ENCODE data around the gene SLIT3.

The SLIT3 gene

DNA sequence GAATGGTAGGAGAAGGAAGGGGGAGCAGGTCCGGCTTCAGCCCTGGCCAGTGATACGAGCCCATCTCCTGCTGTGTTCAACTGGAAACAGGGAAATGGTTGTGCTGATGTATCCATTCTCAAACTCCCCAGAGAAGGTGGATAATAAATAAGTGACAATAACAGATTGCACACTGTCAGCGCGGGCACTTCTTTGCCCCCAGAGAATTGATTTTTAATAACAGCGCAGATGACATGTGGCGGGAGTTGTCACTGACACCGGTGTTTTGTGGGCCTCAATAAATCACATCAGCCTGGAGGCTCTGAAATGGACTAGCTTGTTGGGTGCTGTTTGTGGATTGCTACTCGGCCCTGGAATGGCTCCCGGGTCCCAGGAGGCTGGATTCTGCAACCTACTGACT lies 580.4 kb downstream of the SLIT3 start:
- no peak for DNase-seq

DNA sequence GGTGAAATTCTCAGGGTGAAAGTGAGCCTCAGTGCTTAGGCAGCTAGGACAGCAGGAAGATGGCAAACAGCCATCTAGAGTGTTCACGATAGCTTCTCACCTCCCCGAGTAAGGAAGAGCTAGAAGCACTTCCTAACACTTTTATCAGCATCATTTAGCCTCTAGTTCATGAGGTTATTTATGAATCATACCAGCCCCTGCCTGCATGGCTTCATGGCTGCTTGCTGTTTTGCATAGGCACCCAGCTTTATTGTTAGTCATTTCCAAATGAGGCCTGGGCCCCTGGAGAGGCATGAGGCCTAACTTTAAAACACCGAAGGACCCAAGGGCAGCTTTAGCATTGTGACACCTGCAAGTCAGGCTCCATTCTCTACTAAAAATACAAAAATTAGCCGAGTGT lies 586.9 kb downstream of the SLIT3 start:
- no peak for DNase-seq

DNA sequence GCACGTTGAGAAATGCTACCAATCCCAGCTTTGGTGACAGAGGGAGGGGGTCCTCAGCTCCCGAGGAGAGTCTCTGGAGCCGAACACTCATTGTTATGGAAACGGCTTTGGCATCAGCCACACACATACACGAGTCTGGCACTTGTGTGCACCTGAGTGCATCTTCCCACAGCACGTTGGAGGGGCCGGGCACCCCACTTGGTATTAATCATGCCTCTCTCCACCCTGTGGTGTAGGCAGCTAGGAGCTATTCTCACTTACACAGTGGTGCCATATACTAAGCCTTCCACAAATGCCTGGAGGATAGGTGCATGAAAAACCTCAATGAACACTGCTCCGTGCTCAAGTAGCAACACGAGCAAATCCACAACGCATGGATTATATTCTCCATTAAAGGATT lies 587.9 kb downstream of the SLIT3 start:
- no peak for DNase-seq

DNA sequence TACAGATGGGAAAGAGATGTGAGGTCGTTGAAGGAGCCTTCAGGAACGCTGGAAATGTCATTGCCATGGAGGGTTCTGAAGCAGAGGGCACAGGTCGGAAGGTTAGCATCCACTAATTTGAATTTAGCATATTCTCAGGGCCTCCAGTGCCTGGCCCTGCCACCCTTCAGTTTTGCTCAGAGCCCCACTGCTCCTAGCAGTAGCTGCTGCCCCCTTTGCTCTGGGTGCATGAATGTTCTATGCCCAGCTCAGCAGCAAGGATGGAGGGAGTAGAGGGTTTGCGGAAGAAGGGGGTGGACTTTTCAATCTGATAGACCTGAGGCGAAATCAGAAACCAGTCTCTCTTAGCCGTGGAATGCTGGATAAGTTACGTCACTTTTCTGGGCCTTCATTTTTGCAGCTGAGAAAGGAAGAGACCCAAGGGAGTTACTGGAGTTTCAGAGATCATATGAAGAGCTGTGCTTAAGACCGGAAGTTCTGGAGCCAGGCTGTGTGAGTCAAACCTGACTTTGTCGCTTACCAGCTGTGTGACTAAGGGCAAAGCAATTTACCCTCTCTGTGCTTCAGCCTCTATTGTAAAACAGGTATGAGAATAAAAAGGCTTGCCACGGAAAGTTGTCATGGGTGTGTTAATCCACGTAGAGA lies 588.5 kb downstream of the SLIT3 start:
- DNase-seq: no peak

DNA sequence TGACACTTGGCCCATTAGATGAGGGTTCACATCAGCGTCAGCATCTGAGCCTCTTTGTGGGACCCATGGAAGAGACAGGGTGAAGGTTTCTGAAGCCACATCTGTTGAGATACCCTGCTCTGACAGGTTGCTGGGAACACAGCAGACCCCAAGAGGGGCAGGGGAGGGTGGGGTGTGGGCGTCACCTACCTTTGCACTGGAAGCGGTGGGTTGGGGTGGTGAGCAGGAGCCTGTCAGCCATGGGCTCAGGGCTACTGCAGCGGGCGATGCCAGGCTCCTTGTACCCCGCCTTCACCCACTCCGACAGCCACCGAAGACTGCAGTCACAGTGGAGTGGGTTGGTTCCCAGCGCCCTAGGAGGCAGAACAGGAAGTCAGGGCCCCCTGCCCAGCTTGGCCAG lies 590.2 kb downstream of the SLIT3 start:
- DNase-seq: no peak

DNA sequence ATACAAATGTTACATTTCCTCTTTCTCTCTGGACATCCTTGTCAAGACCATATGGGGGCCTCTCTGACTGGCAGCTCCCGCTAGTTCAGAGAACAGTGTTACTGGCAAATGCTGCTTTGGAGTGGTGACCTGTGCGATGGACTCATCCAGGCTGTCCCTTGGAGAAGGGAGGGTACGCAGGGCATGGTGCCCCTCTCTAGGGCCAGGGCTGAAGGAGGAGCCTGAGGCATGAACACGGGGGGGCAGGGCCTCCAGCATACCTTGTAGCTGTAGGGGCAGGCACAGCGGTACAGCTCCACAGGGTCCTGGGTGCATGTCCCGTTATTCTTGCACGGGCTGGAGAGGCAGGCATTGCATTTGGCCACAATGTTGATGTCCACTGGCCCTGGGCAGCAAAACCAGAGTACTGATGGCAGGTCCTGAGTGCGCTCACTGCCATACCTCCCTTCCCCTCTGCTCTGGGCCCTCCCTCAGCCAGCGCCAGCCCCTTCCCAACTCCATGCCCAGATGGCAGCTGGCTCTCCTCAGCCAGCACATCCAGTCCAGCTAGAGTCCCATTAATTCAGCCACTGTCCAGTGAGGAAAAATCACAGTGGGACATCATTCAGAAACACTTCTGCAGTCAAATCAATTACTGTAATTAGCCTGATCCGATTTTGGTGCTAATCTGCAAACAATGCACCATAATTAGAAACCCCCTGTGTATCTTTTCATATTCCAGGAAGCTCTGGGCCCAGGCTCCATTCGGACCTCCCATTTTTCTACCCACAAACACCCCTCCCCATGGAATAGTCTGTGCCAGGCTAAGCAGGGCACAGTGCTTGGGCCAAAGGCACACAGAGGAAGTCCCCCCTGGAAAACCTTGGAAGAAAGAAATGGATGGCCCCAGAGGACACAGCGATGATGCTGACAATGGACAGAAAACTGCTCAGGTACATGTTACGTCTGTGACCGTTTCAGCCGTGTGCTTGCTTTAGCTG lies 592.9 kb downstream of the SLIT3 start:
- no peak for DNase-seq

DNA sequence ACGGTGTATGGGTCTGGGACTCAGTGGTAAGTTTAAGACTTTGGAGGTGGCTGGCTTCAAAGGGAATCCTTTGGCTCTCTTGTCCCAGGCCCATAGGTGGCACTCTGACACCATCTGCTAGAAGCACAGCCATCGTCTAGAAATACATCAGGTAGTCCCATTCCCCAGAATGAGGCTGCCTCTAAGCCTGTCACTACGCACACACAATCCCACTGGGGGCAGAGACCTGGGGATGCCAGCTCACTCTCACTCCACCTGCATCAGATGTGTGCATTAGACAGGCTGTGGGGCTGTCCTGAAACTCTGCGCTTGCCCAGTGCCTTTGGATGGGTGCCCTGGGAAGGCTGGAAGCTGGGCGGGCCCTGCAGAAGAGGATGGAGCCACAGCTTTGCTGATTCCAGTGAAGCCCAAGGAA lies 594.3 kb downstream of the SLIT3 start:
- DNase-seq: no peak

DNA sequence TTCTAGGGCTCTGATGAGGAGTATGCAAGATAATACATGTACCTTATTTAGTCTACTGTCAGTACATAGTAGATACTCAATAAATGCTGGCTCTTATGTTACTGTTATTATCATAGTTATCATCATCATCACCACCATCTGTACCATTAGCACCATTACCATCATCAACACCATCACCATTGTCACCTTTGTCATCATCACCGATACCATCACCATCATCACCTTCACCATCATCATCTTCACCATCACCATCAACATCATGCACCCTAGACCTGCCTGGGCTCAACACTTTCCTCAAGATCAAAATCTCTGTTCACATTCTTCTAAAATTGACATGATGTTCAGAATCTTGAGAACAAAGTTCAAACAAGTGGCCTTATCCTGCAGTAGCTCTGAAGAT lies 595.6 kb downstream of the SLIT3 start:
- no peak for DNase-seq

DNA sequence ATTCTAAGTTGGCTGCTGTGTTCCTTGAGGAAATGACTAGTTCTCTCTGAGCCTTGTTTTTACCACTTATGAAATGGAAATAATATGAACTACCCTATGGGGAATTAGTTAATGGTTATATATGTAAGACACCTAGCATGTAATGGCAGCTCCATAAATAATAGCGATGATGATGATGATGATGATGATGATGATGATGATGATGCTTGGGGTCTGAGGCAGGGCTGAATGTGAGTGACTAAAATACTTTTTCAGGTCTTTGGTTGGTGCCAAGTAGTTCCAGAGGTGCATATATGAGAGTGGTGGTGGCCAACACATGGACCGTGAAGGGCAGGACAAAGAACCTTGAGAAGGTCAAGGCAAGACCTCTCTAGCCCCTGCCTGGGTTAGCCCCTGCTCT lies 598.4 kb downstream of the SLIT3 start:
- no peak for DNase-seq

DNA sequence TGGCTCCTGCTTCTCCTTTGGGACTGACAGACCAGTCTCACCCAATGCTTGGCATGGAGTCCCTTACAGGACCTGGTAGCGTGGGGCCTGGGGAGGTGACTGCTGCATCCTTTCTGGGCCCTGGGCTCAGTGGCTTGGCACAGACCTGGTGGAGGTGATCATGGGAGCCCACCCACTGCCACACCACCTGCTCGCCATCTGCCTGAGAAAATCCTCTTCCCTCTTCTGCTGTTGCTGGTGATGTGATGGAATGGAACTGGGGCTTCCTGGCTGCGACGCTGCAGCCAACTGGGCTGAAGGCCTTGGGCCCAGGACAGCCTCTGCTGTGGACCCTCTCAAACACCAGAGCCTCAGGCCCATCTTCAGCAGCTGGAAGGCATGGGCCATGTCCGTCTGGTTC lies 599.3 kb downstream of the SLIT3 start:
- DNase-seq: no peak

DNA sequence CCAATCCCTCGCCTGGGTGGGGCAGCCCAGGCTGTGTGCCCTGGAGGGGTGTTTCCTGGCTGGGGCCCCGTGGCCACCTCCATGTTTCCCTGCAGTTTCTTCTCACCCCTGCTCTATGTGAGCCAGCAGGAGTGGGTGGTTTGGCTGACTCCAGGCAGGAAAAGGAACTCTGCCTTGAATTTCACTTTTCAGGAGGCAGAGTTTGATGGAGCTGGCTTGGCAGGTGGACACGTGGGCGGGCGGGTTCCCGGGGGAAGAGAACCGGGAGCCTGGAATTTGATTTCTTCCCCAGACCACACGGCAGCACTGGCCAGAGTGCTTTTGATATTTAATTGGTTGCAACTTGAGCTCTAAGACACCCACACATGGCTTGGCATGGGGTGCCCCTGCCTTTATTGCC lies 601.9 kb downstream of the SLIT3 start:
- no peak for DNase-seq

DNA sequence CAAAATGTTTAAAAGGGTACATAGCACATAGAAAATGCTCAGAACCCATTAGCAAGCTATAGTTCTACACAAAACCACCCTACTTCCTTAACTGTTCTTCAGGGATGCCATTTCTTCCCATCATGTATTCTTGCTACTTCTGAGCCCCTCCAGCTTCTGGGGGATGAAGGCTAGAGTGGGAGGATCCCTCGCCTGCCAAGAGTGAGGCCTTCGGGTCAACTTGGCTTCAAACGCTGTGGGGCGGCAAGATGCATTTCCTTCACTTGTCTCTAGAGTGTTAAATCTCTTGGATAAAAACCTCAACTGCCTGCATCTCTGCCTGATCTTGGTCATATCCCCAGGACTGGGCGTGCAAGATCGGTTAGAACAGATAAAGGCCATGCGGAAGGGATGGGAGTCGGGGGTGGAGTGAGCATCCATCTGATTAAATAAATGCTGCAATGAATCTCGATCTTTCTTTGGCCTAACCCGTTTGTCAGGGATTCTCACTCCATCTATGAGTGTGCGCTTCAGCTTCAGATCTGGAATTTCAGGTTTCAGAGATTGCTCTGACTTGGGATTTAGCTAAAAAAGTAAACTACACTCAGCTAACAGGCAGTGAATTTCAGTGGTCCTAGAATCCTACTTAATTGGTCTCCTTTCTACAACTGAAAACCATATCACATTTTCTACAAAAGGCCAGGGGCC lies 603.8 kb downstream of the SLIT3 start:
- no peak for DNase-seq

DNA sequence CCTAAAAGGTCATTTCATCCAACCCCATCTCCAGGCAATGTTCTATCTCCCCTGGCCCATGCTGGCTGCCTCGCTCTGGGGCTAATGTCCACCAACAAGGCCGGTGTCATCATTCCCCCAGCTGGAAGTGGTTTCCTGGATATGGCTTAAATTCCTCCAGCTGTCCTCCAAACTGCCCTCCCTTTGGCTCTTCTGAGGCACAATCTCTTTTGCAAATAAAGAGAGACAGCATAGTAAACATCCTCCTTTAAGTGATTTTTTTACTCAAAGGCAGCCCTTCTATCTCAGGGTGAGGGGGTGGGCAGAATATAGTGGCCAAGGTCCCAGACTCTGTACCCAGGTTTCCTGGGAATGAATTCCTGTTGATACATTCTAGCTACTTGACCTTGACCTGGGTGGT lies 604.3 kb downstream of the SLIT3 start:
- DNase-seq: no peak

DNA sequence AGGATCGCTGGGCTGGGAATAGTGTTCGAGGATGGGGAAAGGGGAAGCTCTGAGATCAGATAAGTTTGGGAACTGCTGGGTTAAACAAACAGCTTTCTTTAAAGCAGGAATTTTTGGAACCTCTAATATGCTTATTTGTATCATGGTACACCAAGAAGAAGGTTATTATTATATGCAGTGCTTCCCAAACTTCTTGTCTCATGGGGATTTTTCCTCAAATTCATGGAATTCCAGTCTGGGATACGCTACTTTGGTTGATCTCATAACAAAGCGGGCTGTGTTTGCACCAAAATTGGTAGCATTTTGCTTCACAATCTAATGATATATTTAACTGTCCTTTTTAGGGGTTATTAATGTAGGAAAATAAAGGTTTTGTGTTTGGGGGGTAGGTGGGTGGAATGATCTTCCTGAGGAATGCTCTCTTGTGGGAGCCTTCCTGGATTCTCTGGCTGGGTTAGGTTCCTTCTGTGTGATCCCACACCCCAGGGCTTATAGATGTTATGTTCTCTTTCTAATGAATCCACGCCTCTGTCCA lies 605.6 kb downstream of the SLIT3 start:
- no peak for DNase-seq

DNA sequence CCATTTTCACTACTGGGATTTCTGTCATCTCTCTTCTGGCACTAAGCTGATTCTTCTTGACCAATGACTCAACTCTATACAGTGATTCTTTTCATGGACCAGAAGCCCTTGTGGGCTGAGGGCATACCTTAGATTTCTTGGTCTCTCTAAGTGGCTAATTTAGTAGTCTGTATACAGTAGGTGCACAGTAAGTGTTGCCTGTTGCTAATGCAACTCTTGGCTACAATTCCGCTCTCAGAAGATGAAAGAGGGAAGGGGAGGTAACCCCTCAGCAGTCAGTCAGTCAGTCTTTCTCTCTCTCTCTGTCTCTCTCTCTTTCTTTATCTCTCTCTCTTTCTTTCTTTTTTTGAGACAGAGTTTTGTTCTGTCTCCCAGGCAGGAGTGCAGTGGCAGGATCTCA lies 606.6 kb downstream of the SLIT3 start:
- no peak for DNase-seq

DNA sequence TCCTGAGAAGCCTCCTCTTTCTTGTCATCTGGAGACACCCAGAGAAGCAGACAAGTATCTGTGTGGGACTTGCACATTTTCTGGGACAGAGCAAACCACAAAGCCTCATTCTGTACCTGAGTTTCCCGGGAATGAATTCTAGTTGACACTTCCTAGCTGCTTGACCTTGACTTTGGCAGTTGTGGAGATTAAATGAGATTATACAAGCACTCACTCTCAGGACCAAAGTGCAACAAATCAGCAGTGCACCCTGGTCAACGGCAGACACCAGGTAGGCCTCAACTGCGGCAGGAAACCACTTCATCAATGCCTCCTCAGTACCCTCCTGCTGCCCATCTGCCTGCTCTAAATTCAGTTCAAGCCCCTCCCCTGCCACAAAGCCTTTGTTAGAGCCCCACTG lies 607.1 kb downstream of the SLIT3 start:
- DNase-seq: no peak

DNA sequence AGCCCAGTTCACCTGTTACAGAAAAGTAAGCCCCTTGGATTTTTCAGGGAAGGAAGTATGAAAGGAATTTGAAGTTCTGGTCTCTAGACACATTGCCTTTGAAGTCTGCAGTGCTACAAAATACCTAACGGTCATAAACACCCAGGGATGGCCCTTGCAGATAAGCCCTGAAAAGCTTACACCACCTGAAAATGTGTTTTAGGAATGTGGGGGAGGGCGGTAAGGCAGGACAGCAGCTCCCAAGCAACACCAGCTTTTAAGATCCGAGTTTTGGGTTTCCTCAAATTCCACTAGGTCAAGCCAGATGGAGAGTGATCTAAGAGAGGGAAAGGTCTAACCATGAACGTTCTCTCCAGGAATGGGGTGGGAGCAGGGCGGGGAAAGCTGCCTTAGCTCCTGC lies 607.6 kb downstream of the SLIT3 start:
- no peak for DNase-seq

DNA sequence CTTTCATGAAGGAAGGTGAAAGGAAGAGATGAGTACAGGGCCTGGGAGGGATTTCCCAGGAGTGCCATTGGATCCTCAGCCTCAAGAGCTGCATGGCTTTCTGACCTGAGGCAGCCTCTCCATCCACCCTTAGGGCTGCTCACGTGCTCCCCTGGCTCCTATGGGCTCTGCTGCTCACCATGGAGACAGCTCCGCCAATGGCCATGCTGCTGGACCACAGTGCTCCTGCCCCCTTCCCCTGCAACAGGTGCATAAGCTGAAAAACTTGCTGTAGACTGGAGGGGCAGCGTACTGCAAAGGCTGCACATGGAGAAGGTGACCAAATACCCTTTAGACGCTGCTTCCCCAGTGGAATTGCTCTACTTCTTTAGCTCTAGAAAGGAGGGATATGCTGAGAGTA lies 609.0 kb downstream of the SLIT3 start:
- DNase-seq: no peak

DNA sequence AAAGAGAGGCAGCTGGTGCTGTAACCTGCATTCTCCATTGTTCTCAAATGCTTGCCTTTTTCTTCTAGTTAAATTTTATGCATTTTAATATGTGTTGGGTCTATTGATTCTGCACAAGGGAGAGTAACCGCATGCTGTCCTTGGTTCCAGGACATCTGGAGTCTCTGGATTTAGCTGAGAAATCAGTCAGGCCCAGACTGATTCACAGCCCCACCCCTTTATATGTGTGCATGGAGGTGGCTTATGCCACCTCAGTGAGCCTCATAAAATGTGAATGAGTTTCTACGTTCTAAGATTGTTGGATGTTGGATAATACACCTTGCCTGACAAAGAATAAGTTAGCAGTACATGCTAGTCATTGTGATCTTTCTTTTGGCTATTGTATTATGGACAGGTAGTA lies 611.7 kb downstream of the SLIT3 start:
- DNase-seq: no peak

DNA sequence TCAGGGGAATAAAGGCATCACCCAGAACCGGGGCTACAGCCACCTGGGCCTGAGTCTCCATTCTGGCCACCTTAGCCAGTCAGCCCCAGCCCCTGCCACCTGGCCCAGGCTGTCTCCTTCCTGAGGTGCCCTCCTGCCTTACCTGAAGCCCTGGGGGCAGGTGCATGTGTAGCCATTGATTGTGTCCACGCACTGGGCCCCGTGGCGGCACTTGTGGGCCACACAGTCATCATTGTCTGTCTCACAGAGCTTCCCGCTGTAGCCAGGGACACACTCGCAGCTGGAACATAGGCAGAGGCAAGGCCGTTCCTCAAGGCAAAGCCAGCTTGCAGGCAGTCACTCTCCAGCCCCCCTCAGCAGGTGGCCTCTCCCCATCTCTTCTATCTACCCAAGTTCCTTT lies 614.1 kb downstream of the SLIT3 start:
- DNase-seq: no peak

DNA sequence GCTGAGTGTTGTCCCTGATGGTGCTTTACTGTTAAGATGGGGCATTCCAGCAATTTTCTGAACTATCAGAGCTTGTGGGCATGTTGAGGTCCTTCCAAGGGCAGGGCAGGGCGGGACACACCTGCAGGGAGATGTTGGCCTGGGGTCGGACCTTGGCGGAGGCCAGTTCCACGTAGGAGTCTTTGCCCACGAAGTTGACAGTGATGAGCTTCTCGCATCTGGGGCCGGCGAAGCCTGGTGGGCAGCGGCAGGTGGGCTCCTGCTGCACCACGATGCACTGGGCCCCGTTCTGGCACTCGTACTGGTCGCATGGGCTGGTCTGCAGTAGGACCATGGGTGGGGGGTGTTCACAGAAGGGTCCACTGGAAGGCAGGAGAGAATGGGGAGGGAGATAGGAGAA lies 615.4 kb downstream of the SLIT3 start:
- DNase-seq: no peak

DNA sequence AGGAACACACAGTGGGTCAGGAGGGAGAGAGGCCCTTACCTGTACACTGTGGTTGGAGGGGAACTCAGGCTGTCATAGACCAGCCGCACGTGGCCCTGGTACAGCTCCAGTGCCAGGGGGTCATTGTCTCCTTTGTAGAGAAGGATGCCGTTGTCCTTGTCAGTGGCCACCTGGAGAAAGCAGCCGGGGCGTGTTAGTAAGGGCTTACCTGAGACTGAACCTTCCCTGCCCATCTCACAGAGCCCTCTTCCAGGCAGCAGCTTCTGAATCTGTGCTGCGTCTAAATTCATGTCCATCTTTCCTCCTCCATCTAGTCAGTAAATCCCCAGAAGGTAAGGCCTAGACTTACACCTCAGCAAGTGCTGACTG lies 617.0 kb downstream of the SLIT3 start:
- DNase-seq: no peak

DNA sequence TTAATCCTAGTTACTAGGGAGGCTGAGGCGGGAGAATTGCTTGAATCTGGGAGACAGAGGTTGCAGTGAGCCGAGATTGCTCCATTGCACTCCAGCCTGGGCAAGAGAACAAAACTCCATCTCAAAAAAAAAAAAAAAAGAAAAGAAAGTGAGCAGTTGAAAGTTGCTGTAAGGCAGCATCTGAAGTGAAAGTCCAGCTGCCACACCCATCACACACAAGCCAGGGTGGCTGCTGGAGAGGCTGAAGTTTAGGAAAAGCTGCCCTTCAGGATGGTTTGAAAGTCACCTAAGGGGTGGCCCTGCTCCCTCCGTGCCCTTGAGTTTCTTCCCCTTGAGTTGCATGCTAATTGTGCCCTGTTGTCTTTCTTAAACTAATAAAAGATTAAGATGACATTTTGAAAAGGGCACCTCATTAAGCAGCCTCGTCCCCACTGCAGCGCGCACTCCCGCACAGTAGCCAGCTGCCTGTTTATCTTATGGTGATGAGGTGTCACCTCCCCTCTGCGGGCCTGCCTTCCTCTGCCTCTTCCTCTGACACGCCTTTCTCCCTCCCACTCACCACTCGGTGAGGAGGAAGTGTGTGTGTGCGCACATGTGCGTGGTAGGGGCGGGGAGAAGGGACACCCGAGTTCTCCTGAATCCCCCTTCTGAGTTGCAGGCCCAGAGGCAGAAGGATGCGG lies 617.6 kb downstream of the SLIT3 start:
- no peak for DNase-seq
